Mammary epithelial cell (primary cell): ENCODE measurements around the gene TCHH.

ENCODE experiments used
- EZH2 ChIP-seq: IDR thresholded peaks from 2 replicates; pipeline ENCODE4 v1.6.1; 2012; ENCODE audit warnings: low read length, inconsistent platforms, borderline replicate concordance
- TF ChIP-seq, protein P1 (sequence below), 2 donors: IDR thresholded peaks in 1 of 2; conservative IDR thresholded peaks in 1 of 2; 2 replicates each; pipeline ENCODE4 v1.5.1; 2011 to 2012; ENCODE audit warnings: inconsistent platforms in 2 of 2, low read length in 2 of 2, mild to moderate bottlenecking in 2 of 2, control low read depth in 1 of 2, low read depth in 1 of 2; ENCODE audit not compliant: insufficient read depth in 1 of 2; ENCODE audit errors: extremely low read depth in 1 of 2

DNA sequence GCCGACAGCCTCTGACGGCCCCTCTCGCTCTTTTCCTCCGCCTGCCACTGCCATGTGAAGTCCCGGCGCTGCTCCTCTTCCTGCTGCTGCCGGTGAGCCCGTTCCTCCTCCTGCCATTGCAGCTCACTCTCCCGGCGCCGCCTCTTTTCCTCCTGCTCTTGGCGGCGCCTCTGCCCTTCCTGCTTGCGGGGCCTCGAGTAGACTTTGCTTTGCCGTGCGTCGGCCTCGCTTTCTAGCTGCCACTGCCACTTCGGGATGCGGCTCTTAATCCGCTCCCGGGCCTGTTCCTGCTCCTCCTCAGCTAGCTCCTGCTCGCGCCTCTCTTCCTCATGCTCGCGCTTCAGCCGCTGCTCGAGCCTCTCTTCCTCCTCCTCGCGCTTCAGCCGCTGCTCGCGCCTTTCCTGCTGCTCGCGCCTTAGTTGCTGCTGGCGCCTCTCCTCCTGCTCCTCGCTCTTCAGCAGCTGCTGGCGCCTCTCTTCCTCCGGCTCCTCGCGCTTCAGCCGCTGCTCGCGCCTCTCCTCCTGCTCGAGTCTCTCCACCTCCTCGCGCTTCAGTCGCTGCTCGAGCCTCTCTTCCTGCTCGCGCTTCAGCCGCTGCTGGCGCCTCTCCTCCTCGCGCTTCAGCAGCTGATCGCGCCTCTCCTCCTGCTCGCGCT lies 4.3 kb downstream of the TCHH start:
- TF ChIP-seq, protein P1, sequence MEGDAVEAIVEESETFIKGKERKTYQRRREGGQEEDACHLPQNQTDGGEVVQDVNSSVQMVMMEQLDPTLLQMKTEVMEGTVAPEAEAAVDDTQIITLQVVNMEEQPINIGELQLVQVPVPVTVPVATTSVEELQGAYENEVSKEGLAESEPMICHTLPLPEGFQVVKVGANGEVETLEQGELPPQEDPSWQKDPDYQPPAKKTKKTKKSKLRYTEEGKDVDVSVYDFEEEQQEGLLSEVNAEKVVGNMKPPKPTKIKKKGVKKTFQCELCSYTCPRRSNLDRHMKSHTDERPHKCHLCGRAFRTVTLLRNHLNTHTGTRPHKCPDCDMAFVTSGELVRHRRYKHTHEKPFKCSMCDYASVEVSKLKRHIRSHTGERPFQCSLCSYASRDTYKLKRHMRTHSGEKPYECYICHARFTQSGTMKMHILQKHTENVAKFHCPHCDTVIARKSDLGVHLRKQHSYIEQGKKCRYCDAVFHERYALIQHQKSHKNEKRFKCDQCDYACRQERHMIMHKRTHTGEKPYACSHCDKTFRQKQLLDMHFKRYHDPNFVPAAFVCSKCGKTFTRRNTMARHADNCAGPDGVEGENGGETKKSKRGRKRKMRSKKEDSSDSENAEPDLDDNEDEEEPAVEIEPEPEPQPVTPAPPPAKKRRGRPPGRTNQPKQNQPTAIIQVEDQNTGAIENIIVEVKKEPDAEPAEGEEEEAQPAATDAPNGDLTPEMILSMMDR (conservative IDR thresholded peaks at IDR 0.05 in 1 of 2, IDR thresholded peaks at IDR 0.05 in 1 of 2; ENCODE audit: extremely low read depth in 1 of 2, insufficient read depth in 1 of 2, low read depth in 1 of 2, low read length in 2 of 2) = no peak
- no peak for TF ChIP-seq EZH2
